Measurements from ENCODE around the gene ITGA2B.

DNA sequence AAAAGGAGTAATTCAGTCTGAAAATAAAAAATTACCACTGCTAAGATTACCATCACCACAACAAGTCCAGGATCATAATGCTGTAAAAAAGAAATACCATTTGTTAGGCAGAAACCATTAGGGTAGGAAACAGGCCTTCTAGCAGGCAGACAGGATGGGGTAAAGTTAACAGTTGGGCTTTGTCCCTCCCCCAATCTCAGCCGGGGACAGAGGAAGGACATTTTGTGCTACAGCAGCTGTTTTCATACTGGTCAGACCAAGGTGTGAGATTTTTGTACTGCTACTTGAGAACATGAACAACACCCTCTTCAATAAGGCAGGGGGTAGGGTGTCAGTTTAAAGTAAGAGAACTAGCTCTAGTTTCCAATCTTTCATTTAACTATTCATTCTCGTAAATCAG is 49.2 kb upstream of the ITGA2B start:
- TF ChIP-seq, protein P1, sequence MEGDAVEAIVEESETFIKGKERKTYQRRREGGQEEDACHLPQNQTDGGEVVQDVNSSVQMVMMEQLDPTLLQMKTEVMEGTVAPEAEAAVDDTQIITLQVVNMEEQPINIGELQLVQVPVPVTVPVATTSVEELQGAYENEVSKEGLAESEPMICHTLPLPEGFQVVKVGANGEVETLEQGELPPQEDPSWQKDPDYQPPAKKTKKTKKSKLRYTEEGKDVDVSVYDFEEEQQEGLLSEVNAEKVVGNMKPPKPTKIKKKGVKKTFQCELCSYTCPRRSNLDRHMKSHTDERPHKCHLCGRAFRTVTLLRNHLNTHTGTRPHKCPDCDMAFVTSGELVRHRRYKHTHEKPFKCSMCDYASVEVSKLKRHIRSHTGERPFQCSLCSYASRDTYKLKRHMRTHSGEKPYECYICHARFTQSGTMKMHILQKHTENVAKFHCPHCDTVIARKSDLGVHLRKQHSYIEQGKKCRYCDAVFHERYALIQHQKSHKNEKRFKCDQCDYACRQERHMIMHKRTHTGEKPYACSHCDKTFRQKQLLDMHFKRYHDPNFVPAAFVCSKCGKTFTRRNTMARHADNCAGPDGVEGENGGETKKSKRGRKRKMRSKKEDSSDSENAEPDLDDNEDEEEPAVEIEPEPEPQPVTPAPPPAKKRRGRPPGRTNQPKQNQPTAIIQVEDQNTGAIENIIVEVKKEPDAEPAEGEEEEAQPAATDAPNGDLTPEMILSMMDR (IDR thresholded peaks at IDR 0.05): no peak
- no peak for TF ChIP-seq POLR2A (IDR thresholded peaks at IDR 0.05)
